GM06990 (cell line): ENCODE data around the gene FAM177A1.

Experiments
- DNase-seq: peaks from one replicate; pipeline ENCODE4 v3.0.0-alpha.2; 2011; ENCODE audit not compliant: insufficient read length; ENCODE audit errors: extremely low read depth
- H3K27me3 ChIP-seq: replicated peaks from 2 replicates; pipeline ENCODE4 v1.6.0; 2011; ENCODE audit warnings: low read length; ENCODE audit not compliant: control insufficient read depth, insufficient read depth
- H3K36me3 ChIP-seq: 2 replicates; pipeline ENCODE4 v1.5.1; 2011; ENCODE audit warnings: low read length; ENCODE audit not compliant: control insufficient read depth, insufficient read depth
- H3K4me3 ChIP-seq: replicated peaks from 2 replicates; pipeline ENCODE4 v1.5.1; 2011; ENCODE audit warnings: low read depth, mild to moderate bottlenecking, control low read depth, low read length
- TF ChIP-seq, protein P1 (sequence below): IDR thresholded peaks from 2 replicates; pipeline ENCODE4 v1.5.1; 2011; ENCODE audit warnings: low read length, control low read depth, mild to moderate bottlenecking, inconsistent platforms; ENCODE audit not compliant: insufficient read depth, poor library complexity, severe bottlenecking

Gene FAM177A1

DNA sequence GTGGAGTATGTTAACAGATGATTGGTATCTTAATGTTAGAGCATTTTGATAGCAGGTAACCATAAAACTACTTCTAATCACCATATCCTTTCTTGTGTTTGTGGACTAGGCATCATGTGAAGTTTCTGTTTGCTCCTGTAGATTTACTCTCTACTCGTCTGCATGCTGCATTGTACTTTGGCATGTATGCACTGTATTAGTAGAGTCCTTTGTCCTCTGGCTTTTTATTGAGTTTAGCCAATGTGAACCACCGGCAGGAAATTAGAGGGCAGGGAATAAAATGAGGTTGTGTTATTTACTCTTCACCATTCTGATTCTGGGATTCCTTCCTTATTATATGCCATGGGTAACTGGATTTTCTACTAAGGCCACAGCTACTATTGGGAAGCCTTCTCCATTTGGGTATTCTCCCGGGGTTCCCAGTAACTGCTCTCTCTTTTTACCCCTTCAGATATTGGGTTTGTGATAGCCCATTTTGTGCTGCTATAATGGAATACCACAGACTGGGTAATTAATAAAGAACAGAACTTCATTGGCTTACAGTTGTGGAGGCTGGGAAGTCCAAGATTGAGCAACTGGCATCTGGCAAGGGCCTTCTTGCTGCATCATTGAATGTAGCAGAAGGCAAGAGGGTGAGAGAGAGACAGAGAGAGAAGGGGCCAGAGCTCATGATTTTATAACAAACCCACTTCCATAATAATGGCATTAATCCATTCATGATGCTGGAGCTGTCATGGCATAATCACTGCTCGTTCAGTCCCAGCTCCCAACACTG is 22.4 kb downstream of the FAM177A1 start:
- peaks cover 2% of the 10 kb centered on the region; the same call in 1 of the 2 replicates for H3K36me3 ChIP-seq
- TF ChIP-seq, protein P1, sequence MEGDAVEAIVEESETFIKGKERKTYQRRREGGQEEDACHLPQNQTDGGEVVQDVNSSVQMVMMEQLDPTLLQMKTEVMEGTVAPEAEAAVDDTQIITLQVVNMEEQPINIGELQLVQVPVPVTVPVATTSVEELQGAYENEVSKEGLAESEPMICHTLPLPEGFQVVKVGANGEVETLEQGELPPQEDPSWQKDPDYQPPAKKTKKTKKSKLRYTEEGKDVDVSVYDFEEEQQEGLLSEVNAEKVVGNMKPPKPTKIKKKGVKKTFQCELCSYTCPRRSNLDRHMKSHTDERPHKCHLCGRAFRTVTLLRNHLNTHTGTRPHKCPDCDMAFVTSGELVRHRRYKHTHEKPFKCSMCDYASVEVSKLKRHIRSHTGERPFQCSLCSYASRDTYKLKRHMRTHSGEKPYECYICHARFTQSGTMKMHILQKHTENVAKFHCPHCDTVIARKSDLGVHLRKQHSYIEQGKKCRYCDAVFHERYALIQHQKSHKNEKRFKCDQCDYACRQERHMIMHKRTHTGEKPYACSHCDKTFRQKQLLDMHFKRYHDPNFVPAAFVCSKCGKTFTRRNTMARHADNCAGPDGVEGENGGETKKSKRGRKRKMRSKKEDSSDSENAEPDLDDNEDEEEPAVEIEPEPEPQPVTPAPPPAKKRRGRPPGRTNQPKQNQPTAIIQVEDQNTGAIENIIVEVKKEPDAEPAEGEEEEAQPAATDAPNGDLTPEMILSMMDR, result no peak
- H3K4me3 ChIP-seq, result no peak overlapping the region
- no peaks in the 10 kb centered on the region for H3K27me3 ChIP-seq
- DNase-seq, result no peak

DNA sequence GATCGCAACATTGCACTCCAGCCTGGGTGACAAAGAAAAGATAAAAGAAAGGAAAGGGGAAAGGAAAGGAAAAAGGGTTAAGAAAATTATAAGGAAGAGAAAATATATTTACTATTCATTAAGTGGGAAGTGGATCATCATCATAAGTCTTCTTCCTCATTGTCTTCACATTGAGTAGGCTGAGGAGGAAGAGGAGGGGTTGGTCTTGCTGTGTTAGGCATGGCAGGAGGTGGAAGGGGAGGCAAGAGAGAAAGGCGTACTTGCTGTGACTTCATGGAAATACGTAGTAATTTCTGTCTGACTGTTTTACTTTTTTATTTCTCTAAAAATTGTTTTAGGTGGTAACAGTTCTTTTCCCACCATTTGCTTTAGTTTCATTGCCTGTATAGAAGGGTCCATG is 26.2 kb downstream of the FAM177A1 start:
- peaks cover 2% of the 10 kb centered on the region; the same call in 1 of the 2 replicates for H3K36me3 ChIP-seq
- H3K27me3 ChIP-seq, result no peaks in the 10 kb centered on the region
- TF ChIP-seq, protein P1, result no peak
- no peak for DNase-seq
- H3K4me3 ChIP-seq, result no peak overlapping the region

GRCh38 chr14:35073486-35073885 is 27.4 kb downstream of the FAM177A1 start:
- TF ChIP-seq, protein P1, result no peak
- Histone ChIP-seq H3K36me3 (peaks cover 2% of the 10 kb centered on the region; the same call in 1 of the 2 replicates), H3K27me3 (no peaks in the 10 kb centered on the region), H3K4me3 (no peak overlapping the region)
- no peak for DNase-seq

- Histone ChIP-seq H3K4me3 (no peak overlapping the region), H3K27me3 (no peaks in the 10 kb centered on the region), H3K36me3 (no peaks in the 10 kb centered on the region)
- no peak for DNase-seq
- TF ChIP-seq, protein P1, result no peak
Observed at GRCh38 chr14:35078082-35078481, 32.0 kb downstream of the FAM177A1 start.

DNA sequence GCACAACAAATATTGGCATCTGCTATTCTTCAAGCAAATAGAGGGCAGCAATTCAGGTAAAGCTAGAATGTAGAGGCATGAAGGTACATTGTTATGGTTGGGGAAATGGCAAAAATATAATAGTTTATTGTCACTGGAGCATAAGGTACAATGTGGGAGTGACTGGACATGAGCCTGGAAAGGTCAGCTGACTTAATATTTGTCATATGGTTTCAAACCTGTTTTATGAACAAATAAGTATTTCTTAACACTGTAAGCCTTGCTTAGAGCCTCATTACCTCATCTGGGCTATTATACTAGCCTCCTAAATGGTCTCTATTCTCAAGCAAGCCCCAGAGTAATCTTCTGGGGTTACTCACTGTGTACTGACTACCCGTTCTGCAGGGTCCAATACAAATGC is 33.7 kb downstream of the FAM177A1 start:
- H3K4me3 ChIP-seq, result no peak overlapping the region
- no peaks in the 10 kb centered on the region for H3K27me3 ChIP-seq
- TF ChIP-seq, protein P1, result no peak
- no peak for DNase-seq
- no peaks in the 10 kb centered on the region for H3K36me3 ChIP-seq

GRCh38 chr14:35083530-35084150 is 37.6 kb downstream of the FAM177A1 start:
- no peak overlapping the region for H3K4me3 ChIP-seq
- no peaks in the 10 kb centered on the region for H3K27me3 ChIP-seq
- H3K36me3 ChIP-seq, result no peaks in the 10 kb centered on the region; the same call in 1 of the 2 replicates
- no peak for DNase-seq
- TF ChIP-seq, protein P1, result no peak
